Stimulated activated CD8-positive, alpha-beta memory T cell treated with anti-CD3 and anti-CD28 coated beads, Interleukin-15, amount 100 ng/mL, for 4 hours (primary cell): ENCODE results near the gene LRMDA.

Source experiments
- DNase-seq, 2 donors: peaks; one replicate each; pipeline ENCODE4 v3.0.0-alpha.2; 2020; ENCODE audit warnings: low read depth in 2 of 2

Gene LRMDA

DNA sequence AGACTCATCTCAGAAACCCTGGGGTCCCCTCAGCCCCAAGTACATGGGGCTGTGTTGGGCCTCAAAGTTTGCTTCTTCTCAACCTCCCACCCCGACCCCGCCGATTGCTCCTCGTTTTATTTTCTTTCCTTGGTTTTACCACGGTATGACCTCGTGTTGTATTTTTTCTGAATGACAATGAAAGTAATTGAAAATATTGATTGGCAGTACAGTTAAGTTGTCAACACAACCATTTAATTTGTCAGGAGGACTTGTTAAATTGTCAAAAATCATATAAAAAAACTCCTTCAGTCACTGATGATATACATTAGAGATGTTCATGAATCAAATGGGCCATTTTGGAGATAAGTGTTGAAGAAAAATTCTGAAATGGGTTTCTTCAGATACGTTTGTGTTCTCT, 520.7 kb downstream of the LRMDA start:
- no peak for DNase-seq

- DNase-seq = no peak
Measured at GRCh38 chr10:75954486-75954885, 523.1 kb downstream of the LRMDA start.

- DNase-seq = no peak
Measured at GRCh38 chr10:75955973-75956502, 524.6 kb downstream of the LRMDA start.

GRCh38 chr10:75956624-75957023, 525.2 kb downstream of the LRMDA start:
- no peak for DNase-seq

DNA sequence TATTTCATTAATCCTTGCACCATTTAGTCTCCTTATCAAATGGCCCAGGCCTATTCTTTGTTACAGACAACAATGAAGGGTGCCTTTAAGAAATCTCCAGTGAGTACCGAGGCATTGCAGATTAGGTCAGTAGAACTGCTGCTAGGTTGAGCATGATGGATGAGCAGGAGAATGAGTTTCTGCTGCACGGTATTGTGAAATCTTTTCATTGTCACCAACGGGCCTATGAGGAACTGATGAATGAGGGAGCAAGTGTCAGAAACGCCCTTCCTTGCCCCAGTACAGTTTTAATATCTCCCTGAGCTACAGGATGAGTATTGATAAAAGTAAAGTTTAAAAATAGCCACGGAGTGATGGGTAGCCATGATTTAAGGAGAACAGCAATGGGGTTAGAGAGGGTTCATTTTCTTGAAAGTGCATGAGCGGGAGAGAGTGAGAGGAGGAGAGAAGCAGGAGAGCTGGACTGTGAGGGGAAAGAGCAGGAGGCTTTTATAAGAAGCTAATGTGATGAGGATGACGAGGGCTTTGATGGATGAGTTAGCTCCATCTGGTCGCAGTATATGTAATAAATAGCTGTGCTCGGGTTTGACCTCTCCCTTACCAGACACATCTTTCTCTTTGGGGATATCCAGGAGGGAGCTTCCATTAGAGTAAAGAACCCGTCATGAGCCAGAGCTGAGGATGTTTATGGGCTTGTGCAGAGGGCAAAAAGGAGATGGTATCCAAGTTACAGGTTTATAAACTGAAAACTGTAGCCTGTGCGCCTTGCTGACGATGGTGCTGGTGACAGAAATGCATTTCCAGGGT, 526.1 kb downstream of the LRMDA start:
- no peak for DNase-seq

DNA sequence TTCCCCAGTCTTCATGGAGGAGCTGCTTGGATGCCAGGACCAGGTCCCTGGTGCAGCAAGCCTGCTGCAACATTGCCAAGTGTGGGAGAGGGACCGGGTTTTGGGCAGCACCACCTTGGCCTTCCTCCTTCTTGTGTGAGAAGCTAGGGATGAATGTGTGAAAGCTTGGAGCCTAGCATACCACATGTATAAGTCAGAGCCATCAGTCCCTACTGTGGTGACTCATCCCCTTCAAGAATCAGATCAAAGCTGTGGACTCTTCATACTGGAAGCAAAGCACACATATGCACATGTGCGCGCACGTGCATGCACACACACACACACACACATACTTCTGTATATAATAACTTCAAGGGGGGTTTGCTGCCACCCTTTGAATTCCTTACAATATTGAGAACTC, 527.8 kb downstream of the LRMDA start:
- no peak for DNase-seq

GRCh38 chr10:75959912-75960311, 528.5 kb downstream of the LRMDA start:
- no peak for DNase-seq

DNA sequence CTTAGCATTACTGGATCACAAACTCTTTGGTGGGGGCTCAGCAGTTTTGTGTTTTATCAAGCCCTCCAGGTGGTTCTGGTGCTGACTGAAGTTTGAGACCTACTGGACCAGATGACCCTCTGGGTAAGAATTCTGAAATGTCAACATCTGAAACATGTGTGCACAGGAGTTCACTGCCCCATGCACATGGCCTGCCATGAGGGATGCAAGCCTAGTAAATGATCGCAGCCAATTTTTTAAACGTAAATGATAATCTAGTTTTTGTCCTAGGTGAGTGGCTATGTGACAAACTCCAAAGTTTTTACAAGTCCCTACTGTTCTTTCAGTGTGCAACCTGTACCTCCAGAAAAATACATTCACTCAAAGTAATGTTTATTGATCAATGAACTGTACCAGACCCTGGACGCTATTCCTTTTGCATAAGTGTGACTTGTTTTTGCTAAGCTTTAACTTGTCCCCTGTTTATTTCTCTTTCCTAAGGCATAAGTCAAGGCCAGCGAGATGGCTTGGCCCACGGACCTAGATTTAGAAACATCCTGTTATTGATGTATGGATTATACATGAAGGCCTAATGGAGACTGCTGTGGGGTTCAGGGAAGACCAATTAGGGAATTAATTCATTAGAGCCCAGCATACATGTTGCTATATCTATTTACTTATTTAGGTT, 531.1 kb downstream of the LRMDA start:
- no peak for DNase-seq

DNA sequence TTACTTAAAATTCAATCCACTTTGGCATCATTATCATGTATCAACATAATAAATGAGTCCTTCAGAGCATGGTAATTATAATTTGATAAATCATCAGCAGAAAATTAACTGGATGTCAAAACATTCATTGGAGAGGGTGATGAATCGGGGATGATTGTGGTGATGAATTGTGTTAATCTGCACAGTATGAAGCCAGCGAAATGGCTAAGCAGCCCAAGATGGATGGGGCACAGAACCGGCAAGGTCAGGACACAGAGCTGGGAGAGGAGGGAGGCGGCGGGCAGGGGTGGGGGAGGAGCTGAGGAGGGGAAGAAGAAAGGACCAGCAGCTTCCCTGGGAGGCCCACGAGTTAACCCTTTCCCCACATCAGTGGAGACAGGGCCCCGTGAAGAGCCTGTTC, 536.1 kb downstream of the LRMDA start:
- no peak for DNase-seq

GRCh38 chr10:75969031-75969430, 537.6 kb downstream of the LRMDA start:
- DNase-seq = no peak

DNA sequence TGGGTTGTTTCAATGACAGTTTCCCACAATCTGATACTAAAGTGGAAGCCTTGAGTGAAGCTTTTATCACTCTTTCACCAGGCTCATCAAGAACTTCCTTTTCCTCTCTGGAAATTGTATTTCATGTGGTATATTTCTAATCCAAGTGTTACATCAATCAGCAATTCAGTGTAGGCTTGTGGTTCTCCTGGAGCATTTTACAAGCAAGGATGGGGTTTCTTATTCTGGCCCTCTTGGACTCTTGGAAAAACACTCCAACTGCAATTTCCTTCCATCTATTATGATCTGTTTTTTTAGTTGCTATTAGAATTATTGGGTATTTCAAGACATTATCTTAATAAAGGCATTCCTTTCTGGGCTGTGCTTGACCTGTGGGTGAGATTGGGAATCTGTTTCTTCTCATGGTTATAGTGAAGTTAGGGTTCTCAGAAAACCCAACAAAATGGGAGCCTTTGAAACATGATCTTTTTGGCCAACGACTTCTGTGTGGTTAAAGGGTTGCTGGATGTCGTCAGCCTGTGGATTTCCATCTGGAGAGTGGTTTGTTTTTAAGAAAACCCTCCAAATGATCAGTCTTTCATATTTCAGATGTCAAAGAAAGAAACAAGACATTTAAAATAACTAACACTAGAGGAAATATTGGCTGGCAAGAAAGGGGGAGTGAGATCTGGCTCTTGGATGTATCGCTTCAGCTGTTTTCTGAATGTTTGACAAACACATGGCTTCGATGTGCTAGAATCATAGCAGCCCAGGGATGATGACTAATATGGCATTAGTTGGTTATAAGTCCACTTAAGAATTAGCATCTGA, 540.2 kb downstream of the LRMDA start:
- DNase-seq = no peak

DNA sequence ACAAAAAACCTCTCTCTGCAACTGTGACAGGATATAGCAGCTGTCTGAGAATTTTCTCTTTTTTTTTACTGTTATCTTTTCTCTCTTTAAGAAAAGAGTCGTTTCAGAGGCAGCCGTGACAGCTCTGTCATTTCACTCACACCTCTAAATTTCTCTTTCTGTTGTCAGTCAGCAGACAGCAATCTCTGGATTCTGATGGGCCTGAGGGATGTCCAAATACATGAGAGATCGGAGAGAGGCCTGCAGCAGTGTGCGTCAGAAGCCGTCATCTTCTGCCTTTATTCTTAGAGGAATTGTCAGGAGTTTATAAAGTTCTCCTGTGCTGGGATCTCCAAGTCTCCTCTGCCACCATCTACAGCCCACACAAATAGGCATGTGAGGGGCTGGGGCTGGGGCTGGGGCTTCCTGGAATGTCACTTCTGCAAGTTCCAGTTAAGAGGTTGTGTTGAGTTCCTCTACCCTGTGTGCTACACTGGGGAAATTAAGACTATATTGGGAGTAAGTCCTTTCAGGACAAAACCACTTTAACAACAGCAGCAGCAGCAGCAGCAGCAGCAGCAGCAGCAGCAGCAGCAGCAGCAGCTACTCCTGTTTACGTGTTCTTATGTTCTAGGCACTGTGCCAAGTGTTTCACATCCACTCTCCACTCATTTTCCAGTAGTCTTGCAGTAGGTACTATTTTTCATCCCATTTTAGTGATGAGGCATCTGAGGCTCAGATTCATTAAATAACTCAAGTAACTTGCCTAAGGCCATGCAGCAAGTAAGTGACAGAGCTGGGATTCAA, 541.3 kb downstream of the LRMDA start:
- DNase-seq = no peak

DNA sequence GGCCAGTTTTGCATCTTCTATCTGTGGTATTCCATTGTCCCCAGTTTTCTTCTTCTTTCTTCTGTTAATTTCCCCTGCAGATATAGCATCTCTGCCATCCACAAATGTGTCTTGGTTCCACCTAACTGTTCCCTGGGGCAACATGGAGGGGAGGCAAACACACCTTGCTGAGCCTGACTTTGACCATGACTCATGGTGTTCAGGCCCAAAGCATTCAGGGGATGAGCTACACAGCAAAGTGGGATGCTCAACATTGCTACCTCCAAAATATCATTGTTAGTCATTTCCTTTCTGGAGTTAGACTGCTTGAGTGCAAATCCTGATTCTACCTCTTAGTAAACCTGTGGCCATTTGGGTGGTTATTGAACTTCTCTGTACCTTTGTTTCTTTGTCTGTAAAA, 542.7 kb downstream of the LRMDA start:
- DNase-seq = no peak

GRCh38 chr10:75976681-75977080, 545.3 kb downstream of the LRMDA start:
- DNase-seq = no peak

GRCh38 chr10:75977139-75977538, 545.7 kb downstream of the LRMDA start:
- no peak for DNase-seq

- DNase-seq = no peak
Measured at GRCh38 chr10:75978213-75978612, 546.8 kb downstream of the LRMDA start.

DNA sequence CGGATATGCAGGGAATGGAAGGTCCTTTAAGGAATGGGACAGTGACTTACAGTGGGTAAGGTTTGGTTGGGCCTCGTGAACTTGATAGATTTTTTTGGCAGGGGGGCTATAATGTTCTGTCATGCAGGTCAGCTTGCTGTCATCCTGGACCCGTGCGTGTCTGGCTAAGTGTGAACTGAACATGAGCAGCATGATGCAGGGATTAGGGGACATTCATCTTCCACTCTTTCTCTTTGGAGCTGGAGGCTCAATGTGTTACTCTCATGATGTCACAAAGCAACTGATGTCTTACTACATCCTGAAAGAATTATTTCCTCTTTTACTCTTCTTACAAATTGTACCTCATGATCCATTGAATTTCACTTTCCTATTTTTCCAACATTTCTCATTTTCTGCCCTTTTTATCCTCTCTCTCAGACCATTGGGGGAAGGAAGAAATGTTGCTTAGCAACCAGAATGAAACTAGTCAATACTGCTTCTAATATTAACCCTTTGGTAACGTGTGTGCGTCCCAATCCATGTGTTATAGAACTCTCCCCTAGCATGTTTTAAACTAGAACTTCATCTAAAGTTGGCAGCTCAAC, 549.1 kb downstream of the LRMDA start:
- no peak for DNase-seq

DNA sequence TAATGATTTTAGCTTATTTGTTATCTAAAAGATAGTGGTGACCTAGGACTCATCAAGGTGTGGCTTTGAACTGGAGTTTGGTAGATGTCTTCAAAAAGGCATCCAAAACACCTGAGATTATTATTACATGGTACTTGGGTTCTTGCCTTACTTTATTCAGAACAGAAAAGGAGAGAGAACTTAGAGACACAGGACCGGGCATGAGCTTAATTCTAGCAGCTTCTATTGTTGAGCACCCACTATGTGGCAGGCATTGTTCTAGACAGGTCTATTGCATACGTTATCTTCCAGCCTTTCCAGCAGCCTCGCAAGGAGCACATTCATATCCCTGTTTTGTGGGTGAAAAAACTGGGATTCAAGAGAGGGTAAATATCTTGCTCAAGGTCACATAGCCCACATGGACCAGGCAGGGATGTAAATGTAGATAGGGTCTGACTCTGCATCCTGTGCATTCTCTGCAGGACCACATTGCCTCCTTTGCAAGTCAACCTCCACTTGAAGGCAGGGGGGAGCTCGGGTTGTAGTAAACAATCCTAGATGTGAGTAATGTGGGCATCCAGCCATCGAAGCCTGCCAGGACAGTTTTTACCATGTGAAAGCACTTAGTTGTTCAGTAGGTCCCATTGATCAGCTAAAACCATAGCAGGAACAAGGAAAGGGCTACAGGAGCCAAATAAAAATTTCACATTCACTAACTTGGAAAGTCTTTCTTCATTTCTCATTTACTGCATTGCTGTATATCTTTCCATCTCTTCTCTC, 551.4 kb downstream of the LRMDA start:
- DNase-seq = no peak

DNA sequence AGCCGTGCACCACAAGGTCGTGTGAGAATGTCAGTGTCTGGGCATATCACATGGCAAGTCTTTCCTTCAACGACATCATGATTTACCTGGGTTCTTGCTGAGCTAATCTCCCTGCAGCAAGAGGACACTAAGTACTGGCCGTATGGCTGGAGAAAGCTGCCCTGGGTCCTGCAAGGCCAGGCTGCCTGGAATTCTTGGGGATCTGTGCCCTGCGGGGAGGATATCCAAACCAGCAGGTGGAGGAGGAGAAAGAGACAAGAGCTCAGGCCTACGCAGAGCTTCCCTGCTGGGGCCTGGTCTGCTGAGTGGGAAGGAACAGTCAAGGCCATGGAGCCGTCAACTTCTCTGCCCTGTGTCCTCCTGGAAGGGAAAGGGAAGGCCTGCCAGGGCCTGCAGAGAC, 552.6 kb downstream of the LRMDA start:
- DNase-seq = no peak

- no peak for DNase-seq
Measured at GRCh38 chr10:75987616-75988015, 556.2 kb downstream of the LRMDA start.
